HG02943 (cell line): ENCODE measurements around the gene TNFRSF19.

Experiments
- ATAC-seq: cut with Tn5 transposase; IDR thresholded peaks from one replicate; pipeline ENCODE4 v1.9.1; 2021; ENCODE audit warnings: mild to moderate bottlenecking, low read depth, moderate library complexity; ENCODE audit not compliant: unreplicated experiment

Gene TNFRSF19

GRCh38 chr13:23600534-23600933 lies 30.3 kb downstream of the TNFRSF19 start:
- no peak for ATAC-seq

DNA sequence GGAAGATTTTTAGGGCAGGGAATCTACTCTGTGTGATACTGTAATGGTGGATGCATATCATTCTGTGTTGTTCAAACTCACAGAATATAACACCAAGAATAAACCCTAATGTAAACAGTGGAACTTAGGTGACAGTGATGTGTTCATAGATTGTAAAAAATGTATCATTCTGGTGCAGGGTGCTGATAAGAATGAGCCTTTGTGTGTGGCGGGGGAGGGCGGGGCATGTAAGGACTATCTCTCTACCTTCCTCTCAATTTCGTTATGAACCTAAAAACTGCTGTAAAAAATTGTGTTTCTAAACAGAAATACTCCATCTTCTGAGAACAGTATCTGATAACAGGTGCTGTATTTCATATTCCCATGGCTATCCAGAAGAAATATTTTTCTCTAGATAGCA lies 35.6 kb downstream of the TNFRSF19 start:
- no peak for ATAC-seq

DNA sequence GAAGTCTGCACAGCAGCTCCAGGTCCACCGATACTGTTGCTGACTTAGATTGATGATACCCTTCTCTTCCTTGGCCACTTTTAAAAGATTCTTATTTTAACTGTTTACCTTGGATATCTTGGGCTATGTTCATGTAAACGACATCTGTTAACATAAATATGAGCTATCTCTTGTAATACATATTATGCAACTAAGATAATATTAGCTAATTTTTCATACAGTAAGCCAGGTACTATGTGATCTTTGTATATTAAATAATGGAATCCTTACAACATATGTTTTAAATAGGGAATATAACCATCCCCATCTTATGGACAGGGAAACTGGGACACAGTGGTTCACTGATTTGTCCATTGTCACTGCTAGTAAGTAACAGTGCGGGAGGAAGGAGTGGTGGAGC lies 37.9 kb downstream of the TNFRSF19 start:
- no peak for ATAC-seq

GRCh38 chr13:23608701-23609413 lies 38.6 kb downstream of the TNFRSF19 start:
- no peak for ATAC-seq

DNA sequence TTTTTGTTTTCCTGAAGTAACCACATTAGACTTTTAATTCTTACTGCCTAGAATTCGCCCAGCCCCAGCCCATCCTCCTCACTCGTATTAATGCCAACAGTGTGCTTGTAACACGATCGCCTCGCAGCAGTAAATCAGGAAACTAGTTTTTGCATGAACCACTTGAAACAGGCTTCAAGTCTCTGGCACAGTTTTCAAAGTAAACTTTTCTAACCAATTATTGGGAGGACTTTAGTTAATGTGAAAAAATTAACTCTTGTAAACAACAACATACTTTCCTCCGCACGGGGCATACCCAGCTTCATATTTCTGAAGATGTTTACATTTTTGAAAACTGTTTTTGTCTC lies 39.2 kb downstream of the TNFRSF19 start:
- no peak for ATAC-seq

DNA sequence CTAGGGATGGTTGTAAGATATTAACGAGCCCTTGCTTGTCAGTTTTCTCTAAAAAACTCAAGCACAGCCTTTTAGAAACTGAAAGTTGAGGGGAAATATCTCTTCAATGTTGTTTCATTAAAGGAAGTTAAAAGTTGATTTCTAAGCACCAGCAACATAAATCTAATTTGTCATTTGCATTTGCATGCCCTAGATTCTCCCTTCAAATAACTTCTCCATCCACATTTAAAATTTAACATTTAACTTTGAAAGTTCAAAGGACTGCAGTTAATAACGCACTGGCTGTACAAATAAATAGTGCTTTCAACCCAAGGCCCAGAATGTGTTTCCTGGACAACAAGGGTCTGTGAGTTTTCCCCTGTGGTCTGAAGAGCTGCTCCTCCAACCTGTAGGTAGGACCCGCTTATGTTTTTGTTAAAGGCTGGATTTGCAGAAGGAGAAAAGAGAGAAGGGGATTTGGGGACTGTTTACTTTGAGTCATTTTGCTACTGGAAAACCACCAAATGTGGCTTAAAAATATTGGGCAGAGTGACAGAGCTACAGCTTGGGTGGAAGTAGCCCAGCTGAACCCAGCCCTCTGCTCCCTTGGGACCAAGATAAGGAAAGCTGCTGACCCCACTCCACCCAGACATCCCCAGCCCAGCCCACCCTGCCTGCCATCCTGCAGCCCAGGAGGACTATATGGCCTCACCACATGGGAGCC lies 39.8 kb downstream of the TNFRSF19 start:
- no peak for ATAC-seq

DNA sequence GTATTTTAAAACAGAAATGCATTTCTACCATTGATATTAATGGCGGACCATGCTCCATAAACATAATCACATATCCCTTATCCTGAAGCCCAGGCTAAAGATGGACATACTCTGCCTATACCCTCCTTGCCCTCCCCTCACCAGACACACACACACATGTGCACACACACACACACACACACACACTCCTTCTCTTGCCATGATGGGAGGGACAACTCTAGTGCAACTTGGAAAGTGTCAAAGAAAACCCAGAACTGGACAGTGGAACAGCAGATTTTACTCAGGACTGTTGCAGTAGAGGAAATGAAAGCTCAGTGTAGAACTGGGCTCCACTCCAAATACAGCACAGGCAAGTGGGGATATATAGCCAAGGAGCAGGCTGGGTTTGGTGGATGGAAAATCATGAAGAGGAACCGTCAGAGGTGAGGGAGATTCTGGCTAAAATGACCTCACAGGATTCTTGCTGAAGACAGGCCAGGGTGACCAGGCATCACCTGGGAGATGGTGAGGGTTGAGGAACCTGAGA lies 40.8 kb downstream of the TNFRSF19 start:
- ATAC-seq, result no peak

- ATAC-seq, result no peak
Measured at GRCh38 chr13:23612182-23612581, 42.0 kb downstream of the TNFRSF19 start.

DNA sequence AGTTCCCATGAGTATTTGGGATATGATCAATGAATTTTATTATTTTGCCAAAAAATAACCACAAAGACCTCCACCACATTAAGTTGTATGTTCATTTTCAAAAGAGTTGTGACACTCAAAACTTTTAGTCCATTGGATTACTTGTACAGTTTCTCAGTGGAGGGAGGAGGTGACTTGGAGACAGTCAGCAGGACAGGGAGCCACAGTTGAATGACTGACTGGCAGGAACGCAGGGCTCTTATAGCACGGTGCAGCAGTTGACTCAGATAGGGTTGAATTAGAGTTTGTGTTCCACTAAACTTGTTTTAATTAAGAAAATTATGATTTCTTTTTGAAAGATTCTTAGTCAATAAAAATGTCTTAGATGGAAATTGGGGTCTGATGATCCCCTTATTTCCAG lies 42.5 kb downstream of the TNFRSF19 start:
- ATAC-seq, result no peak

- no peak for ATAC-seq
Measured at GRCh38 chr13:23613596-23613995, 43.4 kb downstream of the TNFRSF19 start.

GRCh38 chr13:23615395-23616081 lies 45.3 kb downstream of the TNFRSF19 start:
- no peak for ATAC-seq

DNA sequence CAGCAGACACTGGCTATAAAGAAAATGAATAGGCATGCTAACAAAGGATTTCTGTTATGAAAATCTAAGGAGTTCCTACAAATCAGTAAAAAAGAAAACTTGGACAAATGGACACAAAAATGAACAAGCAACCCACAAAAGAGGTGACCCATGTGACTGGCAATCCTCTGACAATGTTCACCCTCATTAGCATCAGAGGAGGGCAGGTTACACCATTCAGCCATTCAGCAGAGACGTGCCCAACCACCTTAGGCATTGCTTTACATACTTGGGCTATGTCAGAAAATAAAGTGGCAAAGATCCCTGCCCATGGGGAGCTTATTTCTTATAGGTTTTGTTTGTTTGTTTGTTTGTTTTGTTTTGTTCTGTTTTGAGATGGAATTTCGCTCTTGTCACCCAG lies 46.0 kb downstream of the TNFRSF19 start:
- no peak for ATAC-seq

DNA sequence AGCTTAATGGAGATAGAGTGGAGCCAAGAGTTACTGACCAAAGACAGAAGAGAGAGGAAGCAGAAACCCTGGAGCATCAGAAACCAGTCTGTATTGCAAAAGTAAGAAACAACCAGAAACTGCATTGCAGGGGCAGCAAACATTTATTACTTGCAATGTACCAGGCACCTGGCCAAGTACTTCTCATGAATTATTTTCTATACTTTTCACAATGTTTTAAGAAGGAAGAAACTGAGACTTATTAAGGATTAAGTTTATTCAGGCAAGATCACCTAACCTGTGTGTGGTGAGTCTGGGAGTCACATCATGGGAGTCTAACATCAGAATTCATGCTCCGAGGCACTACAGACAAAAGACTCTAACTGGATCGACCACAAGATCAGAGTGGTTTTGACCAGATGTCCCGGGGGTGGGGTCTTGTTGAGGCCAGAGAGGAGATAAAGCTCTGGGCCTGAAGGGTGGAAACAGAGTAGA lies 47.4 kb downstream of the TNFRSF19 start:
- no peak for ATAC-seq

DNA sequence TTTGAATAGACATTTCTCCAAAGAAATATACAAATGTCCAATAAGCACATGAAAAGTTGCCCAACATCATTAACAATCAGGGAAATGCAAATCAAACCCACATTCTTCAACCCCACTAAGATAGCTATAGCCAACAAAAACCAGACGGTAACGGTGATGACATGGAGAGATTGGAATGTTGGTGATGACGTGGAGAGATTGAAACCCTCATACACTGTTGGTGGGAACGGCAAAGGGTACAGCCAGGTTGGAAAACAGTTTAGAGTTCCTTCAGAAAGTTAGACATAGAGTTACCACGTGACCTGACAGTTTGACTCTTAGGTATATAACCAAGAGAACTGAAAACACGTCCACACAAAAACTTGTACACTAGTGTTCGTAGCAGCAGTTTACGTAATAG lies 48.1 kb downstream of the TNFRSF19 start:
- ATAC-seq, result no peak

- no peak for ATAC-seq
Measured at GRCh38 chr13:23619068-23619855, 49.0 kb downstream of the TNFRSF19 start.

DNA sequence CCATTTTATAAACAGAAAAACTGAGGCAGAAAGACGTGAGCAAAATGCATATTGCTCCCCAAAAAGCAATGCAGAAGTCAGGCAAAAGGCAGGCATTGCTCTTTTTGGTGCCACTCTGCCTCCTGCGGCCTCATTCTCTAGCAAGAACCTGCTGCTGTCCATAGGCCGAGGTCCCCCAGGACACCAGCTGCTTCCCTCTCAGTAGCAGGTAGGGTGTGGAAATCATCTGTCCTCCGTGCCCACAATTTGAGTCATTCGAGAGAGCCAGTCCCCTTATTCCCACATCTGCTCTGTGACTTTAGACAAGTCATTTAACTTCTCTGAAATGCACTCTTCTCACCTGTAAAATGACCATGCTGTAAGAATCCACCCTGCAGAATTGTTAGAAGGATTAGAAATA lies 50.0 kb downstream of the TNFRSF19 start:
- no peak for ATAC-seq

DNA sequence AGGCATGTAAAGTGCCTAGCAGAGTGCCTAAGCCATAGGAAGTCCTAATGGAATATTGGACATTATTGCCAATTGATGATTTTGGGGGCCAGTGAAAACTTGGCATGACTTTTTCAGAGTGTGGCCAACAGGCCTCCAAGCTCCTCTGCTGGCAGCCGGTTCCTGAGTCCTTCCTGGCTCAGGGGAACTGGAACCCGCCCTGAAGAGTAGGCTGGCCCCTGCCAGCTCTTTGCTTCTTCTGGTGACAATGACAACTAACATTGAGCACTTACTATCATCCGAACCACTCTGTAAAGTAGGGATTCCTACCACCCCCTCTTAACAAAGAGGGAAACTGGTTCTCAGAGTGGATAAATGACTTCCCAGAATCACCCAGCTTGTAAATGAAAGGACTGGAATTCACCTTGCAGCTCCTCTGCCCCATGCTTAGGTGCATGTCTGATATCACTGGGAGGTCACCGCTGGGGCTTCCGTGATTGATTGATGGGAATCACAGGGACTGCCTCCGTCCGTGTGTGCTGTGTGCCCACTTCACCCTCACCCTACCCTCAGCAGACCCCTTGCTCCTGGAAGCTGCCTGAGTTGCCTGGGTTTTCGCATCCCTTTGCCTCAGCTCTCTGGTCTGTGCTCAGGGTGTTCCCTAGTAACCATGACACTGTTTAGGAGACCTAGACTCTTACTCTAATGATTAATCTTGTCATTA lies 50.6 kb downstream of the TNFRSF19 start:
- ATAC-seq, result no peak

- ATAC-seq, result no peak
Measured at GRCh38 chr13:23621316-23621645, 51.1 kb downstream of the TNFRSF19 start.

GRCh38 chr13:23622985-23623384 lies 52.8 kb downstream of the TNFRSF19 start:
- ATAC-seq, result no peak

DNA sequence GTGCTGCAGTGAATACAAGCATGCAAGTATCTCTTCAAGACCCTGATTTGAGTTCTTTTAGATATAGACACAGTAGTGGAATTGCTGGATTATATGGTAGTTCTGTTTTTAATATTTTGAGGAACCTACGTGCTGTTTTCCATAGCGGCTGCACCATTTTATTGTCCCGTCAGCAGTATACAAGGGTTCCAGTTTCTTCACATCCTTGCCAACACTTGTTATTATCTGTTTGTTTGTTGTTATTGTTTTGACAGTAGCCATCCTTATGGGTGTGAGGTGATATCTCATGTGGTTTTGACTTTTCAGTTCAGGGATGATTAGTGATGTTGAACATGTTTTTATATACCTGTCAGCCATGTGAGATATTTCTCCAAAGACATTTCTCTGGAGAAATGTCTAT lies 53.2 kb downstream of the TNFRSF19 start:
- no peak for ATAC-seq
